ENCODE measurements around the gene IRS2. TPM values are rescaled to one million over a fixed set of nuclear protein-coding genes. Genes with fewer than 3 reads are reported as not detected.

Gene IRS2
- total RNA-seq, 2 experiments from 2014 or later: 0.63 to 2.7 TPM

DNA sequence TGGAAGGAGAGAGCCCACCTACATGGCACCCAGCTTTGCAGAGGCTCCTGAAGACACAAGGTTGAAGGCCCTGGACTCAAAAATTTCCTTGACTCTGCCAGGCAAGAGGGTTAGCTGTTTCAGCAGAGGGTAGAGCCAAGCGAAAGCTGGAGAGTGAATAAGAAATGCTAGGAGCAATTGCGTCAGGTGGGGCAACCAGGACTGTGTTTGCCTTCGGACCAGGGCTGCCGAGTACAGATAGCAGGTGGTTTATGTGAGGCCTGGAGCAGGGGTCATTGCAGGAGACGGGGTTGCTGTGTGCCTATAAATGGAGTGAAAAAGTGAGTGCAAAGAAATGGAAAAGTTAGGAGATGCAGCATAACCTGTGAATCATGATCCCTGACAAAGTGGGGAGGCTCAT lies 59.1 kb downstream of the IRS2 start:
- no peak overlapping the region for H3K4me2 ChIP-seq (ENCODE audit: low read length)
- ChIA-PET POLR2A (interaction anchor here (0.8 kb wide), 1 partner anchor 323 kb away, joined by 3 read pairs; no protein-coding TSS in a partner anchor), CTCF (ENCODE audit: unreplicated experiment) (no interaction called here)
- H3K36me3 ChIP-seq (ENCODE audit: insufficient read depth, low read length): no peaks in the 10 kb centered on the region
- H2AFZ ChIP-seq (ENCODE audit: low read length): no peak overlapping the region
- H3K9me3 ChIP-seq (ENCODE audit: low read length): no peaks in the 10 kb centered on the region
- H4K20me1 ChIP-seq (ENCODE audit: insufficient read depth, low read length): no peaks in the 10 kb centered on the region
- no peak for DNase-seq (ENCODE audit: low spot score)
- H3K4me3 ChIP-seq (ENCODE audit: low read depth, low read length, poor library complexity, severe bottlenecking): no peak overlapping the region
- TF ChIP-seq, protein P1, sequence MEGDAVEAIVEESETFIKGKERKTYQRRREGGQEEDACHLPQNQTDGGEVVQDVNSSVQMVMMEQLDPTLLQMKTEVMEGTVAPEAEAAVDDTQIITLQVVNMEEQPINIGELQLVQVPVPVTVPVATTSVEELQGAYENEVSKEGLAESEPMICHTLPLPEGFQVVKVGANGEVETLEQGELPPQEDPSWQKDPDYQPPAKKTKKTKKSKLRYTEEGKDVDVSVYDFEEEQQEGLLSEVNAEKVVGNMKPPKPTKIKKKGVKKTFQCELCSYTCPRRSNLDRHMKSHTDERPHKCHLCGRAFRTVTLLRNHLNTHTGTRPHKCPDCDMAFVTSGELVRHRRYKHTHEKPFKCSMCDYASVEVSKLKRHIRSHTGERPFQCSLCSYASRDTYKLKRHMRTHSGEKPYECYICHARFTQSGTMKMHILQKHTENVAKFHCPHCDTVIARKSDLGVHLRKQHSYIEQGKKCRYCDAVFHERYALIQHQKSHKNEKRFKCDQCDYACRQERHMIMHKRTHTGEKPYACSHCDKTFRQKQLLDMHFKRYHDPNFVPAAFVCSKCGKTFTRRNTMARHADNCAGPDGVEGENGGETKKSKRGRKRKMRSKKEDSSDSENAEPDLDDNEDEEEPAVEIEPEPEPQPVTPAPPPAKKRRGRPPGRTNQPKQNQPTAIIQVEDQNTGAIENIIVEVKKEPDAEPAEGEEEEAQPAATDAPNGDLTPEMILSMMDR (conservative IDR thresholded peaks at IDR 0.05; ENCODE audit: low read length): no peak
- TF ChIP-seq EZH2phosphoT487 (IDR thresholded peaks at IDR 0.05; ENCODE audit: borderline replicate concordance, low read depth, low read length): no peak
- H3K9me2 ChIP-seq (ENCODE audit: insufficient read depth, low read length): no peaks in the 10 kb centered on the region
- intact Hi-C loops (cut with micrococcal nuclease; ENCODE audit: unreplicated experiment): no loop called here
- BruUV-seq (replicated peaks): no TSS peak
- no peak overlapping the region for H3K27ac ChIP-seq (ENCODE audit: low read depth, low read length, poor library complexity, severe bottlenecking)
- no peaks in the 10 kb centered on the region for H3K79me2 ChIP-seq (ENCODE audit: insufficient read depth, low read depth, low read length)
- no peaks in the 10 kb centered on the region for H3K4me1 ChIP-seq (ENCODE audit: insufficient read depth, low read length, poor library complexity, severe bottlenecking)

GRCh38 chr13:109725995-109726637 lies 60.3 kb downstream of the IRS2 start:
- Histone ChIP-seq H3K4me1 (ENCODE audit: insufficient read depth, low read length, poor library complexity, severe bottlenecking) (no peaks in the 10 kb centered on the region), H3K27ac (ENCODE audit: low read depth, low read length, poor library complexity, severe bottlenecking) (no peak overlapping the region), H3K9me2 (ENCODE audit: insufficient read depth, low read length) (no peaks in the 10 kb centered on the region), H3K79me2 (ENCODE audit: insufficient read depth, low read depth, low read length) (no peaks in the 10 kb centered on the region), H2AFZ (ENCODE audit: low read length) (no peak overlapping the region), H3K9me3 (ENCODE audit: low read length) (no peaks in the 10 kb centered on the region), H3K36me3 (ENCODE audit: insufficient read depth, low read length) (no peaks in the 10 kb centered on the region), H4K20me1 (ENCODE audit: insufficient read depth, low read length) (no peaks in the 10 kb centered on the region), H3K4me2 (ENCODE audit: low read length) (no peak overlapping the region), H3K4me3 (ENCODE audit: low read depth, low read length, poor library complexity, severe bottlenecking) (no peak overlapping the region)
- intact Hi-C loops (cut with micrococcal nuclease; ENCODE audit: unreplicated experiment): no loop called here
- no peak for DNase-seq (ENCODE audit: low spot score)
- ChIA-PET POLR2A (no interaction called here), CTCF (ENCODE audit: unreplicated experiment) (no interaction called here)
- BruUV-seq (replicated peaks): no TSS peak
- no peak for TF ChIP-seq EZH2phosphoT487 (IDR thresholded peaks at IDR 0.05; ENCODE audit: borderline replicate concordance, low read depth, low read length)
- TF ChIP-seq, protein P1 (conservative IDR thresholded peaks at IDR 0.05; ENCODE audit: low read length): no peak

DNA sequence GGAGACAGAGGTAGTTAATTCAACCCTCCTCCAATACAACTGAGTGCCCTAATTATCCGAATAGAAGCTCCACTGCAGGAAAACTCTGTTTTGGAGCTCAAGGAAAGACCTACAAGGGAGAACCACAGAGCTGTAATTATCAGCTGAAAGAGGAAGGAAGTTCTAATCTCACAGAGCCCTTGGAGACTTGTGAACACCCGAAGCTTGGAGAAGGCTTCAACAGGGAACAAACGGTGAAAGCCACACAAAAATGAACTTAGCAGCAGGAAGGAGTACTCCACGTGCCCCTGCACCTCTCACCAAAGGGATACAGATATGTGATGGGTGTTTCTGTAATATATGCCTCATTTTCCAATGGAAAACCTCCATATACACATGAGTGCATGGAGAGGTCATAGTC lies 61.1 kb downstream of the IRS2 start:
- Histone ChIP-seq H3K27ac (ENCODE audit: low read depth, low read length, poor library complexity, severe bottlenecking) (no peak overlapping the region), H3K4me1 (ENCODE audit: insufficient read depth, low read length, poor library complexity, severe bottlenecking) (no peaks in the 10 kb centered on the region), H3K9me2 (ENCODE audit: insufficient read depth, low read length) (no peaks in the 10 kb centered on the region), H3K4me3 (ENCODE audit: low read depth, low read length, poor library complexity, severe bottlenecking) (no peak overlapping the region), H3K36me3 (ENCODE audit: insufficient read depth, low read length) (no peaks in the 10 kb centered on the region), H2AFZ (ENCODE audit: low read length) (no peak overlapping the region), H3K79me2 (ENCODE audit: insufficient read depth, low read depth, low read length) (no peaks in the 10 kb centered on the region), H3K9me3 (ENCODE audit: low read length) (no peaks in the 10 kb centered on the region), H3K4me2 (ENCODE audit: low read length) (no peak overlapping the region), H4K20me1 (ENCODE audit: insufficient read depth, low read length) (no peaks in the 10 kb centered on the region)
- POLR2A ChIA-PET: no interaction called here
- DNase-seq (ENCODE audit: low spot score): no peak
- intact Hi-C loops (cut with micrococcal nuclease; ENCODE audit: unreplicated experiment): no loop called here
- CTCF ChIA-PET (ENCODE audit: unreplicated experiment): no interaction called here
- no TSS peak for BruUV-seq (replicated peaks)
- TF ChIP-seq, protein P1 (conservative IDR thresholded peaks at IDR 0.05; ENCODE audit: low read length): no peak
- no peak for TF ChIP-seq EZH2phosphoT487 (IDR thresholded peaks at IDR 0.05; ENCODE audit: borderline replicate concordance, low read depth, low read length)

Measured in OCI-LY7 (cell line).